Measurements from ENCODE around the gene PHF13. TPM values are rescaled to one million over a fixed set of nuclear protein-coding genes. Genes with fewer than 3 reads are reported as not detected.
"Not testable (repeated sequence)": the region's sequence is repeated elsewhere in the genome, so short reads cannot be mapped to it uniquely, and the experiment has no call there.

Gene PHF13
- total RNA-seq, 1 donor from 2014 or later = 8.0 TPM

DNA sequence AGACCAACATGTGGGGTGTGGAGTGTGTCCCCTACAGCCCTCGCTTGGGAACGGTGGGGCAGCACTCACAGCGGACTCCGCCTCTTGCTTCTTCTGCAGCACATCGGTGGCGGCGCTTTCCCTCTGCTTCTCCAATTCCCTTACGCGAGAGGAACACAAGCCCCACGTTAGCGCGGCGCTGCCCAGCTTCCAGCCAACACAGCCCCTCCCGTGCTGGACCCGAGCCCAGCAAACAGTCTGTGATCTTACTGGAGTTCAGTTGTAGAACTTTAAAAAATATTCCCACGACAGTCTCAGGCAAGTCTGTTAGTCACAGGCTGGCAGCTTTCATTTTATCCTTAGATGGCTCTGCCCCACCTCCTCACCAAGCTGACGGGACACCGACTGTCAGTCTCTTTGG is 24.7 kb downstream of the PHF13 start:
- intact Hi-C loops (cut with DNase I) = no loop called here
- ATAC-seq (peak; percentile 81), DNase-seq (ENCODE audit: missing footprints) (peak; percentile 93)

- intact Hi-C loops (cut with DNase I); ATAC-seq; DNase-seq (ENCODE audit: missing footprints): not testable (repeated sequence)
Observed at GRCh38 chr1:6640867-6641266, 27.3 kb downstream of the PHF13 start.

DNA sequence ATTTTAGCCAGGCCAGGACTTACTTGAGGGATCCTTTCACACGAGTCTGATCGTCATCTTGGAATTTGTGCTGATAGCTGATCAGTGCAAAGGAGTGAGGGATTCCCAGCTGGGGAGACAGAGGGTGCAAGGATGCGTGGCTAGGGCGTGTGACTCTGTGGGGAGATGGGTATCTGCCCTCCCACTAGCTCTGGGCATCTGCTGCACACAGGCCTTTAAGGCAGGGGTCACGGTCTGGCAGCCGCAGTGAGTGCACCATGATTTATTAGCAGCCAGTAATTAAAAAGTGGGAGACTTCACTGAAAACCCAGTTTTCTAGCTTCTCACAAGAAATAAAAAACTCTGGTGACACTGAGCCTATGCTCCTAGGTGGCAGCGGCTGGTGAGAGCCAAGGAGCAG is 31.5 kb downstream of the PHF13 start:
- DNase-seq (ENCODE audit: missing footprints) (no peak), ATAC-seq (no peak)
- intact Hi-C loops (cut with DNase I) = loop anchor here (5.0 kb wide), 1 partner anchor 158 kb away; no protein-coding TSS in a partner anchor

GRCh38 chr1:6646499-6647148 is 33.1 kb downstream of the PHF13 start:
- intact Hi-C loops (cut with DNase I) = loop anchor here (5.0 kb wide), 1 partner anchor 159 kb away; no protein-coding TSS in a partner anchor
- DNase-seq (ENCODE audit: missing footprints) = no peak
- ATAC-seq = peak; percentile 32

DNA sequence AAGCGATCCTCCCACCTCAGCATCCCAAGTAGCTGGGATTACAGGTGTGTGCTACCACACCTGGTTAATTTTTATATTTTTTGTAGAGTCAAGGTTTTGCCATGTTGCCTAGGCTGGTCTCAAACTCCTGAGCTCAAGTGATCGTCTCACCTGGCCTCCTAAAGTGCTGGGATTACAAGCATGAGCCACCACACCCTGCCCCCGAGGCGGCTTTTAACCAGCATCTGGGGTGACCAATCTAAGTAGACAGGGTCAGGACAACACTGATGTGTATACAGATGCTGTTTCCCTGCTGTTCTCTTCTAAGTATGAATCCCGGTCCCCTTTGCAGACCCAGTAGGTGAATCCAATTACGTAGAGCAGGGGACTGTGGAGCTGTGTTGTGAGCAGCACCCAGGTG is 35.0 kb downstream of the PHF13 start:
- ATAC-seq = no peak
- no peak for DNase-seq (ENCODE audit: missing footprints)
- intact Hi-C loops (cut with DNase I) = loop anchor here (5.0 kb wide), 1 partner anchor 161 kb away; no protein-coding TSS in a partner anchor

DNA sequence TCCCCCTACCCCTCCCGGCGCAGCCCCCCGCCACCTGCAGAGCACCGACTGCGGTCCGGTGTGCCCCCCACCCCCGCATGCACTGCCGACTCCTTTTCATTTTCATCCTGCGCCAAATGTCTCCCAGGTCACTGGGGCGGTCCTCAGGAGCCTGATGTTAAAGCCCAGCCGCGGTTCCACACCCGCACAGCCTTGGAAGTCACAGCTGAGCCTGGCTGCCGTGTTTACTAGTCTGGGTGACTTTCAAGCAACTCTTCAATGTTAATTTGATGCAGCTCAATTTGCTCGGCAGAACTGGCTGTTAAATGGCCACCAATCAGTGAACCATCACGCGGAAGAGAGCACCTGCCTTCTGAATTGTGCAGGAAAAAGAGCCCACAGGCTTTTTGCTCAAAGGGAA is 38.4 kb downstream of the PHF13 start:
- DNase-seq (ENCODE audit: missing footprints) (no peak), ATAC-seq (no peak)
- intact Hi-C loops (cut with DNase I) = no loop called here

GRCh38 chr1:6652986-6653385 is 39.5 kb downstream of the PHF13 start:
- intact Hi-C loops (cut with DNase I) = no loop called here
- no peak for ATAC-seq
- DNase-seq (ENCODE audit: missing footprints) = no peak

GRCh38 chr1:6653436-6654290 is 40.1 kb downstream of the PHF13 start:
- ATAC-seq = no peak
- intact Hi-C loops (cut with DNase I) = no loop called here
- no peak for DNase-seq (ENCODE audit: missing footprints)

- ATAC-seq = peak; percentile 88
- DNase-seq (ENCODE audit: missing footprints) = peak; percentile 77
- intact Hi-C loops (cut with DNase I) = loop anchor here (5.0 kb wide), 1 partner anchor 45 kb away; the partner anchor contains the start of gene DNAJC11
Observed at GRCh38 chr1:6657138-6657537, 43.6 kb downstream of the PHF13 start.

GRCh38 chr1:6658359-6659060 is 45.0 kb downstream of the PHF13 start:
- no peak for DNase-seq (ENCODE audit: missing footprints)
- intact Hi-C loops (cut with DNase I) = loop anchor here (5.0 kb wide), 1 partner anchor 44 kb away; the partner anchor contains the start of gene DNAJC11
- no peak for ATAC-seq

- no peak for DNase-seq (ENCODE audit: missing footprints)
- intact Hi-C loops (cut with DNase I) = no loop called here
- ATAC-seq = no peak
Observed at GRCh38 chr1:6660415-6661049, 47.0 kb downstream of the PHF13 start.

- intact Hi-C loops (cut with DNase I); ATAC-seq; DNase-seq (ENCODE audit: missing footprints): not testable (repeated sequence)
Observed at GRCh38 chr1:6662468-6662867, 48.9 kb downstream of the PHF13 start.

GRCh38 chr1:6666696-6667095 is 53.2 kb downstream of the PHF13 start:
- DNase-seq (ENCODE audit: missing footprints) (no peak), ATAC-seq (peak; percentile 32)
- intact Hi-C loops (cut with DNase I) = no loop called here

DNA sequence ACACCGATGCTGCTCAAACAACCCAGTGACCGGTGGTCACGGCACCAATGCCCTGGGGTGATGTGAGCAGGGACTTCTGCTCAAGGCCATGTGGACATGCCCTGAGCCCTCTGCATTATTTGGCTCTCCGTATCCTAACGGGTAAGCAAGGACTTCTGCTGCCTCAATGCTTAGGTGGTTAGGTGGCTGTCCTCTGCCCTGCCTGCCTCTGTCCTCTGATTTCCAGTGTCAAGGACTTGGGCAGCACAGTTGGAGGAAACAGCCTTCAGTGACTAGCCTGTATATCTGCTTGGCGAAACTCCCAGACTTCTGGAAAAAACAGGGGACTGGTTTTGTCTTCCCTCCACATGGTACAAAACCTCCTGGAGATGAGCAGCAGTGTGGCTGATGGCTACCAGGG is 53.6 kb downstream of the PHF13 start:
- ATAC-seq (peak; percentile 91), DNase-seq (ENCODE audit: missing footprints) (no peak)
- intact Hi-C loops (cut with DNase I) = no loop called here

GRCh38 chr1:6668503-6668902 is 55.0 kb downstream of the PHF13 start:
- intact Hi-C loops (cut with DNase I) = no loop called here
- no peak for DNase-seq (ENCODE audit: missing footprints)
- no peak for ATAC-seq

DNA sequence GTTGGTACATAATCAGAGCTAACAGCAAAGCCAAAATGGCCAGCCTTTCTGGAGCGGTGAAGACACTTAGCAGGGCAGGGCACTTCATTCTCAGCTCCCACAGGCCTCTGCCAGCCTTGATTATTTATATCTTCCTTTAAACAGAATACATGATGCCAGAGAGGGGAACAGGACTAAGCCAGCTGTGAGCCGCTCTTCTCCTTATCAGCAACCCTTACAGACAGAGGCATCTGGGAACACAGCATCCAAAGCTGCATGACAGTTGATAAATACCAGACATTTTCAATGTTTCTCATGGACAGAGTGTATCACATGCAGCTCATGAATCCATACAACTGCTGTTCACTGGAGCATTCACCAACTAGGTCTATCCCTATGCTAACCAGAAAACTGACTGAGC is 59.0 kb downstream of the PHF13 start:
- peak; percentile 94 for ATAC-seq
- DNase-seq (ENCODE audit: missing footprints) = no peak
- intact Hi-C loops (cut with DNase I) = loop anchor here (2.0 kb wide), 1 partner anchor 14 kb away; no protein-coding TSS in a partner anchor

Data from Right ventricle myocardium inferior (tissue), 1 donor.